Stimulated activated CD8-positive, alpha-beta memory T cell treated with anti-CD3 and anti-CD28 coated beads, Interleukin-15, amount 100 ng/mL, for 24 hours (primary cell): ENCODE measurements around the gene ALDH9A1.
"Not testable (repeated sequence)": the region's sequence is repeated elsewhere in the genome, so short reads cannot be mapped to it uniquely, and the experiment has no call there.

Source experiments
- DNase-seq: peaks from one replicate; pipeline ENCODE4 v3.0.0-alpha.2; 2020; ENCODE audit warnings: low read depth

ALDH9A1 gene

GRCh38 chr1:165645654-165646366 lies 52.6 kb downstream of the ALDH9A1 start:
- DNase-seq: no peak

GRCh38 chr1:165644064-165644735 lies 54.2 kb downstream of the ALDH9A1 start:
- no peak for DNase-seq

- DNase-seq: no peak
These were observed 57.0 kb downstream of the ALDH9A1 start for GRCh38 chr1:165641231-165641987.

GRCh38 chr1:165639821-165640623 lies 58.3 kb downstream of the ALDH9A1 start:
- no peak for DNase-seq

- not testable (repeated sequence) for DNase-seq
These were observed 60.2 kb downstream of the ALDH9A1 start for GRCh38 chr1:165638211-165638610.

- no peak for DNase-seq
These were observed 60.9 kb downstream of the ALDH9A1 start for GRCh38 chr1:165637427-165637826.

- DNase-seq: no peak
These were observed 62.5 kb downstream of the ALDH9A1 start for GRCh38 chr1:165635823-165636222.

- DNase-seq: no peak
These were observed 63.0 kb downstream of the ALDH9A1 start for GRCh38 chr1:165635329-165635728.

- no peak for DNase-seq
These were observed 64.0 kb downstream of the ALDH9A1 start for GRCh38 chr1:165634154-165634921.

- no peak for DNase-seq
These were observed 64.7 kb downstream of the ALDH9A1 start for GRCh38 chr1:165633614-165634013.

GRCh38 chr1:165632491-165632890 lies 65.9 kb downstream of the ALDH9A1 start:
- no peak for DNase-seq

GRCh38 chr1:165632152-165632469 lies 66.3 kb downstream of the ALDH9A1 start:
- DNase-seq: no peak

GRCh38 chr1:165631342-165632151 lies 66.8 kb downstream of the ALDH9A1 start:
- peak; percentile 9 for DNase-seq

- DNase-seq: peak; percentile 85
These were observed 67.6 kb downstream of the ALDH9A1 start, which contains the start of gene MGST3 for GRCh38 chr1:165630629-165631341. Gene MGST3, plus strand, starts transcription at chr1:165631234. Its CDS starts 18,614 bp downstream, at chr1:165649848.

- DNase-seq: peak; percentile 3
These were observed 68.3 kb downstream of the ALDH9A1 start for GRCh38 chr1:165629848-165630628.

GRCh38 chr1:165629151-165629550 lies 69.2 kb downstream of the ALDH9A1 start:
- no peak for DNase-seq

- no peak for DNase-seq
These were observed 70.1 kb downstream of the ALDH9A1 start for GRCh38 chr1:165628147-165628822.

- DNase-seq: no peak
These were observed 73.9 kb downstream of the ALDH9A1 start for GRCh38 chr1:165624441-165624840.
